ENCODE data around the gene ATF5. TPM values are rescaled to one million over a fixed set of nuclear protein-coding genes. Genes with fewer than 3 reads are reported as not detected.

ATF5 gene
- total and polyA plus RNA-seq, 2 of the 8 experiments (the other 6 are each of a cell fraction or from before 2014, with no cell fraction given): 6.2 to 13.1 TPM

DNA sequence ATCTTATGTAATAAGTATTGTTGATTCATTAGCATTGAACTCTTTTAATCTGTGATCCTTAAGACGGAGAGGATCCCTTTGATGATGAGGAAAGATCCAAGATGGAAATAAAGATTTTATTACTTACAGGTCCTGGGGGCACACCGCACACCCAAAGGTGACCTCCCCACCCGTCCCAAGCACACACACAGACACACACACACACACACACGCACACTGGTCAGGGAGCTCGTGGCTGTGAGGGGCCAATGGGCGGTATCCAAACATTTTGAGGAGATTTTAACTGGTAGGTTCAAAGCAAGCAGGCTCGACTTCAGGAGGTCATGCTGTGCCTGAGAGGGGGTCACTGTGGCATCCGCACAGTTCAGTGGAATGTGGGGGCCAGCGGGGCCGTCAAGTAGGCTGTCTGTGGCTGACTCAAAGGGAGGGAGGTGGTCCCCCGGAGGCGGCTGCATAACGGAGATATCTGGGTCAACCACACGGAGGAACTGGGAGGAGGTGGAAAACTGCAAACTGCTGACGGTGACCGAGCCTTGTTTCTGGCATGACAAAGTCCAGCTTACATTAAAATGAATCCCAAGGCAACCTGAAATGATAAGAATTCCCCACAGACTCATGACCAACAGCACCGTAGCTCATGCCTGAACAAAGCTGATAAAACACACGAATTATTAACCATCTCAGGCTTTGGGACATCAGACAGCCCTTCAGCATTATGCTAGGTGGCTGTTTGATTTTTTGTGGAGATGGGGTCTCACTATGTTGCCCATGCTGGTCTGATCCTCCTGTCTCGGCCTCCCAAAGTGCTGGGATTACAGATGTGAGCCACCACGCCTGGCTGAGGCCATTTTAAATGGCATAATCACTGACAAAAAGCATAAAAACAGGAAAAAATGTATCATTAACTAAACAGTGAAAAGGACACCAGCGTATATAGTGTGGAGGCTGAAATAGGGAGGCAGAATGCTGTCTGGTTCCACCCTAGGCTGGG, 52.9 kb downstream of the ATF5 start:
- H2BK15ac ChIP-seq (ENCODE audit: low read length): no peak overlapping the region
- POLR2A ChIA-PET (ENCODE audit: partially characterized antibody): interaction anchor here (6.1 kb wide), 1 partner anchor 47 kb away, joined by 36 read pairs; no protein-coding TSS in a partner anchor
- H3K4me3 ChIP-seq (ENCODE audit: extremely low read depth in 1 of 4, insufficient read depth in 2 of 4, low read depth in 3 of 4, low read length in 4 of 4): no peak overlapping the region
- no peak overlapping the region for H3K27ac ChIP-seq (ENCODE audit: low read depth, low read length)
- no peaks in the 10 kb centered on the region for H3K79me1 ChIP-seq (ENCODE audit: low read depth, low read length)
- H3K4me1 ChIP-seq (replicated peaks in 1 of 4; ENCODE audit: control insufficient read depth in 3 of 4, insufficient read depth in 4 of 4, low read length in 3 of 4): no peaks in the 10 kb centered on the region; a peak in 1 of 7 replicates
- no peak overlapping the region for H3K23ac ChIP-seq (ENCODE audit: insufficient read length)
- 81% methylated on average over 18 of the region's 21 CpGs; no CpG with 5 or more reads in 1 of the 2 experiments for WGBS, 2 experiments (ENCODE audit: extremely low coverage in 1 of 2, insufficient coverage in 1 of 2, insufficient read length in 1 of 2, insufficient replicate concordance in 2 of 2, low coverage in 1 of 2, low lambda C conversion rate in 2 of 2, missing lambda C conversion rate in 1 of 2)
- H2BK120ac ChIP-seq (replicated peaks; ENCODE audit: low read depth, low read length): no peak overlapping the region
- FAIRE-seq (no peak), DNase-seq (ENCODE audit: low read depth in 1 of 2, low spot score in 2 of 2) (no peak)
- no peaks in the 10 kb centered on the region for H3K79me2 ChIP-seq (ENCODE audit: control insufficient read depth in 1 of 2, insufficient read depth in 2 of 2, low read length in 2 of 2)
- no peak overlapping the region for H2BK5ac ChIP-seq (ENCODE audit: low read depth, low read length)
- no peak overlapping the region for H3K14ac ChIP-seq (ENCODE audit: insufficient read length)
- peaks cover 0 to 18% of the 10 kb centered on the region in 2 experiments for H4K20me1 ChIP-seq (replicated peaks in 1 of 2; ENCODE audit: control insufficient read depth in 1 of 2, insufficient read depth in 2 of 2, low read length in 2 of 2)
- TF ChIP-seq POU5F1 (IDR thresholded peaks at IDR 0.05; ENCODE audit: low read depth, low read length) (no peak), RAD21 (IDR thresholded peaks at IDR 0.05 in 1 of 2, conservative IDR thresholded peaks at IDR 0.05 in 1 of 2; ENCODE audit: low read depth in 2 of 2, low read length in 2 of 2) (no peak), BACH1 (IDR thresholded peaks at IDR 0.05; ENCODE audit: low read length) (no peak), JUND (IDR thresholded peaks at IDR 0.05; ENCODE audit: low read length) (no peak), POLR2AphosphoS5 (IDR thresholded peaks at IDR 0.05; ENCODE audit: low read depth, low read length) (no peak), SRF (IDR thresholded peaks at IDR 0.05; ENCODE audit: low read depth, low read length) (no peak), CBX8 (IDR thresholded peaks at IDR 0.05; ENCODE audit: borderline replicate concordance, low read depth, low read length) (no peak), ZNF274 (IDR thresholded peaks at IDR 0.05; ENCODE audit: borderline replicate concordance, extremely low read depth, low read length) (no peak), RFX5 (IDR thresholded peaks at IDR 0.05; ENCODE audit: borderline replicate concordance, low read depth, low read length) (no peak)
- TF ChIP-seq, protein P1, sequence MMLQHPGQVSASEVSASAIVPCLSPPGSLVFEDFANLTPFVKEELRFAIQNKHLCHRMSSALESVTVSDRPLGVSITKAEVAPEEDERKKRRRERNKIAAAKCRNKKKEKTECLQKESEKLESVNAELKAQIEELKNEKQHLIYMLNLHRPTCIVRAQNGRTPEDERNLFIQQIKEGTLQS (IDR thresholded peaks at IDR 0.05; ENCODE audit: insufficient read depth, low read depth, low read length): no peak
- H3K36me3 ChIP-seq (ENCODE audit: control insufficient read depth in 2 of 4, insufficient read depth in 4 of 4, low read length in 3 of 4): no peaks in the 10 kb centered on the region
- no peaks in the 10 kb centered on the region for H3K9me3 ChIP-seq (ENCODE audit: insufficient read depth in 2 of 2, low read depth in 1 of 2, low read length in 1 of 2)
- H2BK12ac ChIP-seq (ENCODE audit: low read depth, low read length): no peak overlapping the region
- no peak overlapping the region for H4K5ac ChIP-seq (ENCODE audit: insufficient read length, low read depth, low read length)
- no peak overlapping the region for H3K4me2 ChIP-seq (ENCODE audit: insufficient read depth in 1 of 2, low read depth in 2 of 2, low read length in 2 of 2)
- H3K23me2 ChIP-seq (ENCODE audit: low read depth, low read length): no peaks in the 10 kb centered on the region
- CTCF ChIA-PET (ENCODE audit: partially characterized antibody): interaction anchor here (0.6 to 16.2 kb wide), 21 partner anchors 12 to 72 kb away, joined by 3 to 231 read pairs (median 6); partner anchors contain the start of gene NUP62
- no peak overlapping the region for H3K9ac ChIP-seq (replicated peaks in 1 of 4; ENCODE audit: extremely low read depth in 1 of 4, low read depth in 3 of 4, low read length in 3 of 4)
- H2AK5ac ChIP-seq (ENCODE audit: low read depth, low read length): no peak overlapping the region
- H3K4ac ChIP-seq (replicated peaks; ENCODE audit: insufficient read length, low read depth, low read length): no peak overlapping the region
- H4K91ac ChIP-seq (replicated peaks; ENCODE audit: insufficient read length, low read length): no peak overlapping the region
- H3K56ac ChIP-seq (replicated peaks; ENCODE audit: insufficient read length, low read depth, low read length): no peak overlapping the region
- H2AFZ ChIP-seq (ENCODE audit: low read length): no peak overlapping the region
- H3K18ac ChIP-seq (ENCODE audit: extremely low read depth, low read length): no peak overlapping the region
- no peak overlapping the region for H2BK20ac ChIP-seq (ENCODE audit: low read length)
- no peak overlapping the region for H4K8ac ChIP-seq (ENCODE audit: extremely low read depth, insufficient read depth, low read length)
- no peaks in the 10 kb centered on the region for H3K27me3 ChIP-seq (replicated peaks in 1 of 4; ENCODE audit: control insufficient read depth in 3 of 4, extremely low read depth in 1 of 4, insufficient read depth in 3 of 4, low read length in 3 of 4)

Data from H1 (cell line).